Activated CD4-positive, alpha-beta T cell treated with anti-CD3 and anti-CD28 coated beads, Interleukin-2, Interleukin-4, amounts not matched to agents 100 ng/mL and 50 ng/mL, durations not matched to agents 16 hours and 8 hours (primary cell): ENCODE results near the gene GPR137.

Experiments
- DNase-seq: peaks from one replicate; pipeline ENCODE4 v3.0.0-alpha.2; 2020; ENCODE audit warnings: low spot score

Gene GPR137

GRCh38 chr11:64286801-64287159 lies 1.1 kb downstream of the GPR137 start:
- DNase-seq: no peak

GRCh38 chr11:64287676-64288352 lies 2.2 kb downstream of the GPR137 start:
- DNase-seq: no peak

DNA sequence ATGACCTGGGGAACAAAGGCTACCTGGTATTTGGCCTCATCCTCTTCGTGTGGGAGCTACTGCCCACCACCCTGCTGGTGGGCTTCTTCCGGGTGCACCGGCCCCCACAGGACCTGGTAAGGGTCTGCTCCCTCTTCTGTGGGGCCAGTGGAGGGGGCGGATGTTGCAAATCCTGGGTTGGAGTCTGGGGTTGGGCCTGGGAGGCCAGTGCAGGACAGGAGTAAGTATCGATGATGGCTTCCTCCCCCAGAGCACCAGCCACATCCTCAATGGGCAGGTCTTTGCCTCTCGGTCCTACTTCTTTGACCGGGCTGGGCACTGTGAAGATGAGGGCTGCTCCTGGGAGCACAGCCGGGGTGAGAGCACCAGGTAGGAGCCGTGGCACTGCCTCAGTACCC lies 2.7 kb downstream of the GPR137 start:
- DNase-seq: no peak

DNA sequence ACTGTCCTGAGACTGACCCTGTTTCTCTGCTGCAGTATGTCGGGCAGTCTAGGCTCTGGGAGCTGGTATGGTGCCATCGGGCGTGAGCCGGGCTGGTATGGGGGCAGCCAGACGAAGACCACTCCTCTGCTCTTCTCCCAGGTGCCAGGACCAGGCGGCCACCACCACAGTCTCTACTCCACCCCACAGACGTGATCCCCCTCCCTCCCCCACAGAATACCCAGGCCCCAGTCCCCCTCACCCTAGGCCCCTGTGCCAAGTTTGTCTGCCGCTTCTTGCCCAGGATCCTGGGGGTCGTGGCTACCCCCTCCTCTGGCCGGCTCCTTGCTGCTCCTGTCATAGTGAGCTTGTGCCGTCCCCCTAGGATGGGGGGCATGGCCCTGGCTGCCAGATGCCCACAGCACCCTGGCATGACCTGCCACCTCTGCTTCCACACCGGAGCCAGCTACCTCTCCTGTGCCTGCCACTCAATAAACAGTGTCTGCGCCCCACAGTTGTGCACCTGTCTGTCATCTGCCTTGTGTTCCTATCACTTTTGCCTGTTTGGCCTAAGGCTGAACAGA lies 3.4 kb downstream of the GPR137 start:
- no peak for DNase-seq

GRCh38 chr11:64290352-64291261 lies 5.0 kb downstream of the GPR137 start:
- no peak for DNase-seq

GRCh38 chr11:64291262-64291751 lies 5.7 kb downstream of the GPR137 start, which contains the start of gene KCNK4:
TSS of gene KCNK4 (plus strand) at chr11:64291302. CDS start at chr11:64293019, 1,717 bp downstream.
- DNase-seq: no peak

DNA sequence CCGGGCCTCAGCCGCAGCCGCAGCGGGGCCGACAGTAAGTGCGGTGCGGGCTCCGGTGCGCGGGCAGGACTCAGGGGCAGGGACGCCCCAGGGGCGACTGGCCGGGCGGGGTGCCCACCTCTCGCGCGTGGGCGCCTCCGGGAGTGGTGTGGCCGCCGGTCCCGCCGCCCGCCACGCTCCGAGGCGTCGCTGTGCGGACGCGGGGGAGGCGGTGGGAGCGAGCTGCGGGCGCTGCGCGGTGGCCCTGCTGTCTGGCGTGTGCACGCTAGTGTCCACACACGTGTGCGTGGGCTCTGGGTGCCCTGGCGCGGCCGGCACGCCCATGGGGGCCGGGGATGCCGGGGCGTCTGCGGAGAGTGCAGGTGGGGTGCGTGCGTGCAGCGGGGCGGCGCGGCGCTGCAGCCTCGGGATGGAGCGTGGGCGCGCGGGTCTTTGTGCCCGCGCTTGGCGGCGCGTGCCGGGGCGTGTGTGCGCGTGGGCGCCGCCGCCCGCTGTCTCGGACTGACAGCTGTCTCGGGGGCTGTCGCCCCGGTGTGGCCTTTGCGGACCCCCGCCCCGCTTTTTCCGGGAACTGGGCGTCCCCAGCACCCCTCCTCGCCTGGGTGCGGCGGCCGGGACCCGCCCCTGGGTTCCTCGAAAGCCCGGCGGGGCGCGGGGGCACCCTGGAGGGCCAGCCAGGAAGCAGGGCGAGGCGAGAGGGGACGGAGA lies 6.3 kb downstream of the GPR137 start:
- no peak for DNase-seq

- no peak for DNase-seq
Measured at GRCh38 chr11:64292460-64293254, 7.0 kb downstream of the GPR137 start.

GRCh38 chr11:64294774-64295173 lies 9.1 kb downstream of the GPR137 start:
- DNase-seq: no peak

GRCh38 chr11:64295760-64296159 lies 10.1 kb downstream of the GPR137 start:
- no peak for DNase-seq

GRCh38 chr11:64296236-64296635 lies 10.6 kb downstream of the GPR137 start:
- DNase-seq: no peak

DNA sequence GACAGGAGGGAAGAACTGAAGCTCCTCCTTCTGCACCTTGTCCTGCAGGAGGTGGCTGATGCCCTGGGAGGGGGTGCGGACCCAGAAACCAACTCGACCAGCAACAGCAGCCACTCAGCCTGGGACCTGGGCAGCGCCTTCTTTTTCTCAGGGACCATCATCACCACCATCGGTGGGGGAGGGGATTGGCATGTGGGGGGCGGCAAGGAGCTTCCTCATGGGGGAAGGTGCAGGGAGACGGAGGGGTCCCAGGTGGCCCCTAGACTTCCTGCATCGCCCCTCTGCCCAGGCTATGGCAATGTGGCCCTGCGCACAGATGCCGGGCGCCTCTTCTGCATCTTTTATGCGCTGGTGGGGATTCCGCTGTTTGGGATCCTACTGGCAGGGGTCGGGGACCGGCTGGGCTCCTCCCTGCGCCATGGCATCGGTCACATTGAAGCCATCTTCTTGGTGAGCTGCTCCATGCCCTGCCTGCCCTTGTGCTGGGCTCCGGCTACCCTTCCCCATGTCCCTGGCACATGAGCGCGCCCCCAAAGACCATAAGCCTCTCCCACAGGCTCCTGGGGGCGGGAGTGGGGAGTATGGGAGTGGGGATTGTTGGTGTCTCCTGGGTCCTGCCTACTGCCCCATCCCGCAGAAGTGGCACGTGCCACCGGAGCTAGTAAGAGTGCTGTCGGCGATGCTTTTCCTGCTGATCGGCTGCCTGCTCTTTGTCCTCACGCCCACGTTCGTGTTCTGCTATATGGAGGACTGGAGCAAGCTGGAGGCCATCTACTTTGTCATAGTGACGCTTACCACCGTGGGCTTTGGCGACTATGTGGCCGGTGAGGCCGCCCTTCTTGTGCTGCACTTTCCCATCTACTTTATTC lies 11.4 kb downstream of the GPR137 start:
- DNase-seq: no peak

DNA sequence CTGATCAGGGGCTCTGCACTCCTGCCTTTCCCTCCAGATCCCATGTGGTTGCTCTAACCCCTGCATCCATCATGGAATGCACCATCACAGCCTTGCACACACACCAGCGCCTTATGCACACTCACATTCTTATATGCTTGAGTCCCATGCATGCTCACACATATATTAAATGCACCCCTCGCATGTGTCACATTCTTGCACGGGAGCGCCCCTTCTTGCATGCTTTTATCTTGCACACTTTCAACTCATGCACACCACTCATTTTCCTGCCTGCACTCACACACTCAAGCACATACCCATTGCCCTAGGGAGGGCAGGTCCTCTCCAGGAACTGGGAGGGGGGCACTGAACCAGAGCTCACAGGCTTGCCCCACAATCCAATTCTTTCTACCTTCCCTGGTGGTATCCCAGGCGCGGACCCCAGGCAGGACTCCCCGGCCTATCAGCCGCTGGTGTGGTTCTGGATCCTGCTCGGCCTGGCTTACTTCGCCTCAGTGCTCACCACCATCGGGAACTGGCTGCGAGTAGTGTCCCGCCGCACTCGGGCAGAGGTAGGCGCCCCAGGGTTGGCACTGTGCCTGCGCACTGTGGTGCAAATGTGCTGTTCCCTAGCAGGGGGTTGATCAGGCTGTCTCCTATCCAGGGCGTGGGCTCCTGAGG lies 12.2 kb downstream of the GPR137 start:
- DNase-seq: no peak

DNA sequence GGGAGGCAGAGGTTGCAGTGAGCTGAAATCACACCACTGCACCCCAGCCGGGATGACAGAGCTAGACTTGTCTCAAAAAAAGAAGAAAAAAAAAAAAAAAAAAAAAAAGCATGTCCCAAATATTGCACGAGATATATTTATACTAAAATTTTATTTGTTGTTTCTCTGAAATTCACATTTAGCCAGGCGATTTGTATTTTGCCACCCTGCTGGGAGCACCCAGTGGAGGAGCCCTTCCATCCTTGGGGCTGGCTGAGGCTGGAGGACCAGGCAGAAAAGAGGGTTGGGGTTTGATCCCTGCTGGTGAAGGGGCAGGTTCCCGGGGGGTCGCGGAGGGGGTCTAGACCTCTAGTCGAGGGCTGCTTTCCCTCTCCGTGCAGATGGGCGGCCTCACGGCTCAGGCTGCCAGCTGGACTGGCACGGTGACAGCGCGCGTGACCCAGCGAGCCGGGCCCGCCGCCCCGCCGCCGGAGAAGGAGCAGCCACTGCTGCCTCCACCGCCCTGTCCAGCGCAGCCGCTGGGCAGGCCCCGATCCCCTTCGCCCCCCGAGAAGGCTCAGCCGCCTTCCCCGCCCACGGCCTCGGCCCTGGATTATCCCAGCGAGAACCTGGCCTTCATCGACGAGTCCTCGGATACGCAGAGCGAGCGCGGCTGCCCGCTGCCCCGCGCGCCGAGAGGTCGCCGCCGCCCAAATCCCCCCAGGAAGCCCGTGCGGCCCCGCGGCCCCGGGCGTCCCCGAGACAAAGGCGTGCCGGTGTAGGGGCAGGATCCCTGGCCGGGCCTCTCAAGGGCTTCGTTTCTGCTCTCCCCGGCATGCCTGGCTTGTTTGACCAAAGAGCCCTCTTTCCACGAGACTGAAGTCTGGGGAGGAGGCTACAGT lies 13.6 kb downstream of the GPR137 start:
- no peak for DNase-seq

DNA sequence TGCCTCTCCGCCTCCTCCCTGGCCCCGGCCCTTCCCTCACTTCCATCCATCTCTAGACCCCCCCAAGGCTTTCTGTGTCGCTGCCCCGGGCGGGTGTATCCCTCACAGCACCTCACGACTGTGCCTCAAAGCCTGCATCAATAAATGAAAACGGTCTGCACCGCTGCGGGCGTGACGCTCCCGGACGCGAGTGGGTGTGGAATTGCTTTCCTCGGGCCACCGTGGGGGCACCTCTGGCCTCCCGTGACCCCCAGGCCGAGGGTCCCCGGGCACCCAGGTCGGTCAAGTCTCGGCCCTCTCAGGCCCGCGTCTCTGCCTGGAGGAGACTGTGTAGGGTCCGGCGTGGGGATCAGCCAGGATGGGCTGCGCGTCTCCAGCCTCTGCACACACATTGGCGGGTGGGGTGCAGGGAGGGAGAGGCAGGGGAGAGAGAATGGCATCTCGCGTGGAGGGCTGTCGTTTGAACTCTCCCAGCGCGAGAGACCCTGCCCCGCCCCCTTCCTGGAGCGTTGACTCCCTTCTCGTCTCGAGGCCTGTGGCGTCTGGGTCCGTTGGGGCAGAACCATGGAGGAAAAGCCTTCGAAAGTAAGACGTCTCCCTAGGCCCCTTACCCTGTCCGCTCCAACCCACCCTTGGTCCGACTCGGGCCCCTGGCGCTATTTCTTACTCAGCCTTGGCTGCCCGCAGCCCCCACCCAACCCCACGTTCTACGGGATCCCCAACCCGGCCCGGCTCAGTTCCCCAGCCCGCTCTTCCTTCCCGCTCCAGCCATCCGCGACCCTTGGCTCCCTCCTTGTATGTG lies 14.4 kb downstream of the GPR137 start, which contains the start of gene CATSPERZ:
TSS of gene CATSPERZ (plus strand) at position 512 of the 802 bp plus-strand sequence. CDS start at position 565, 53 bp downstream.
- DNase-seq: no peak

DNA sequence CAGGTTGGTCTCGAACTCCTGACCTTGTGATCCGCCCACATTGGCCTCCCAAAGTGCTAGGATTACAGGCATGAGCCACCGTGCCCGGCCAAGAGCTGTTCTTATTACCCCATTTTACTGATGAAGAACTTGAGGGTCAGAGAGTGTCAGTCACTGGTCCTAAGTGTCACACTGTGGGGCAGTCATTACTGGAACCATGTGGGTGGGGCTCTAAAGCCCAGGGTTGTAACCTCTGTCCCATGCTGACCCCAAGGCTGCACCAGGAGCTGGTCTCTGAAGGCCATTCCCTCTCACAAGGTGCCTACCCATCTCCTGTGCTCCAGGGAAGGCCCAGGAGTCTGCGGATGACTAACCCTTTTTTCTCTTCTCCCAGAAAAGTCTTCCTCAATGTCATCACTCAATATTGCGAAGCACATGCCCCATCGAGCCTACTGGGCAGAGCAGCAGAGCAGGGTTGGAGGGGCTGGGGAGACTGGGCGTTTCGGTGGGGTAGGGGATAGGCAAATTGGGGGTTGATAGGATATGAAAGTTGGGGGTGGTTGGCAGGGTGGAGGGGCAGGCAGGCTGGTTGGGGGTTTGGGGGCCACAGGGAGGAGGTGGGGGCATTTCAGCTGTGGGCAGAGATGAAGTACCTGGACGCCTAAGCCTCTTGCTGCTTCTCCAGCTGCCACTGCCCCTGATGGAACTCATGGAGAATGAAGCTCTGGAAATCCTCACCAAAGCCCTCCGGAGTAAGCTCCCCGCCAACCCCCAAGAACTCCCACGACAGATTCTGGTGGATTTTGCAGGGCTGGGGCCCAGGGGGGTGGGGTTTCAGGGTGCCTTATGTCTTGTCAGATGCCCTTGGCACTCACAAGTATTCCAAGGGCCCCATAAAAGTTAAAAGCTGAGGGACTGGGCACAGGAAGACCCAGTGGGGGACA lies 17.7 kb downstream of the GPR137 start:
- no peak for DNase-seq

GRCh38 chr11:64304032-64304315 lies 18.3 kb downstream of the GPR137 start:
- DNase-seq: no peak
